Thyroid gland (tissue), 4 donors: Measurements from ENCODE around the gene AKR1C3. TPM values are rescaled to one million over a fixed set of nuclear protein-coding genes. Genes with fewer than 3 reads are reported as not detected.
"Not testable (repeated sequence)": the region's sequence is repeated elsewhere in the genome, so short reads cannot be mapped to it uniquely, and the experiment has no call there.

Experiments
- DNase-seq, 2 donors: peaks; one replicate each; pipeline ENCODE4 v3.0.0-alpha.2; 2019
- H3K27ac ChIP-seq, 3 donors: fragments of 200-600 bp; sonication (generic); 1 replicate in 2 of 3; 2 replicates in 1 of 3; pipeline ENCODE4 v1.5.1; 2016 to 2019; ENCODE audit warnings: mild to moderate bottlenecking in 1 of 3, moderate library complexity in 1 of 3
- H3K27me3 ChIP-seq: fragments of 200-600 bp; sonication (generic); one replicate; pipeline ENCODE4 v1.5.1; 2019
- H3K36me3 ChIP-seq, 2 donors: fragments of 200-600 bp; sonication (generic); one replicate each; pipeline ENCODE4 v1.5.1; 2016 to 2019
- H3K4me1 ChIP-seq, 2 donors: fragments of 200-600 bp; sonication (generic); one replicate each; pipeline ENCODE4 v1.5.1; 2017 to 2019
- H3K4me3 ChIP-seq, 3 donors: fragments of 200-600 bp; sonication (generic); replicated peaks in 1 of 3; 1 replicate in 2 of 3; 2 replicates in 1 of 3; pipeline ENCODE4 v1.5.1; 2016; ENCODE audit warnings: mild to moderate bottlenecking in 1 of 3
- H3K9me3 ChIP-seq: fragments of 200-600 bp; sonication (generic); one replicate; pipeline ENCODE4 v1.5.1; 2017
- CTCF ChIP-seq, 6 experiments: fragments of 200-600 bp in 3 of 6; fragments of 450-650 bp in 3 of 6; sonication (generic) in 3 of 6; IDR thresholded peaks; one replicate each; pipeline ENCODE4 v1.5.1; 2016 to 2019; ENCODE audit warnings: antibody characterized with exemption in 6 of 6, mild to moderate bottlenecking in 2 of 6, inconsistent platforms in 1 of 6, moderate library complexity in 1 of 6
- POLR2A ChIP-seq, 2 donors: fragments of 450-650 bp; IDR thresholded peaks; one replicate each; pipeline ENCODE4 v1.6.1; 2017; ENCODE audit warnings: antibody characterized with exemption in 2 of 2, mild to moderate bottlenecking in 2 of 2, moderate library complexity in 1 of 2
- WGBS, 2 donors: methylation state at CpG; one replicate each; pipeline ENCODE4 v1.1.5; 2017; 5-methylcytosine and 5-hydroxymethylcytosine counted together
- intact Hi-C: fragments of 100-400 bp; cut with DNase I; formaldehyde crosslinking; loops from one replicate; pipeline ENCODE4 v1.15.1; 2023
- total RNA-seq, 4 donors: library from RNA; depleted of rRNA; stranded (reverse); fragments of >200 nt; gene quantifications; one replicate each; pipeline ENCODE4 v1.2.3, GENCODE V29; 2016

AKR1C3 gene
- total RNA-seq, 4 donors from 2014 or later: 42.7 to 73.6 (median 67.4) TPM

- intact Hi-C loops: no loop called here
- WGBS, 2 donors: 83 to 84% methylated on average over 2 of the region's 2 CpGs
- Histone ChIP-seq H3K9me3 (no peaks in the 10 kb centered on the region), H3K4me1 (no peaks in the 10 kb centered on the region), H3K4me3 (no peak overlapping the region), H3K36me3 (no peaks in the 10 kb centered on the region), H3K27ac (no peak overlapping the region), H3K27me3 (no peaks in the 10 kb centered on the region)
- no peak for DNase-seq
- TF ChIP-seq CTCF (IDR thresholded peaks at IDR 0.05) (no peak), POLR2A (IDR thresholded peaks at IDR 0.05) (no peak)
These were observed 41.4 kb downstream of the AKR1C3 start for GRCh38 chr10:5135581-5135980.

- no peaks in the 10 kb centered on the region for H3K27me3 ChIP-seq
- TF ChIP-seq POLR2A (IDR thresholded peaks at IDR 0.05) (no peak), CTCF (IDR thresholded peaks at IDR 0.05) (no peak)
- H3K36me3 ChIP-seq: no peaks in the 10 kb centered on the region
- WGBS, 2 donors: 90 to 92% methylated on average over 1 of the region's 1 CpG
- no peaks in the 10 kb centered on the region for H3K9me3 ChIP-seq
- no peak overlapping the region for H3K4me3 ChIP-seq
- no peaks in the 10 kb centered on the region for H3K4me1 ChIP-seq
- no peak overlapping the region for H3K27ac ChIP-seq
- intact Hi-C loops: no loop called here
- DNase-seq: no peak
These were observed 42.4 kb downstream of the AKR1C3 start for GRCh38 chr10:5136468-5137087.

GRCh38 chr10:5137699-5138098 lies 43.5 kb downstream of the AKR1C3 start:
- intact Hi-C loops: not testable (repeated sequence)

GRCh38 chr10:5142199-5142598 lies 48.0 kb downstream of the AKR1C3 start:
- TF ChIP-seq CTCF (IDR thresholded peaks at IDR 0.05): no peak
- no peak for TF ChIP-seq POLR2A (IDR thresholded peaks at IDR 0.05)
- Histone ChIP-seq H3K4me1 (no peaks in the 10 kb centered on the region), H3K27me3 (no peaks in the 10 kb centered on the region), H3K36me3 (no peaks in the 10 kb centered on the region), H3K4me3 (no peak overlapping the region), H3K27ac (no peak overlapping the region), H3K9me3 (no peaks in the 10 kb centered on the region)
- intact Hi-C loops: no loop called here
- no peak for DNase-seq
- 68 to 74% methylated on average over 4 of the region's 4 CpGs for WGBS, 2 donors

More at GRCh38 chr10:5137699-5138098, 43.5 kb downstream of the AKR1C3 start:
- not testable (repeated sequence) for H3K9me3 ChIP-seq, H3K4me3 ChIP-seq, H3K36me3 ChIP-seq, H3K27ac ChIP-seq, DNase-seq, H3K27me3 ChIP-seq, H3K4me1 ChIP-seq
- 40 to 57% methylated on average over 4 of the region's 4 CpGs for WGBS, 2 donors

GRCh38 chr10:5143137-5143536 lies 48.9 kb downstream of the AKR1C3 start:
- TF ChIP-seq CTCF (IDR thresholded peaks at IDR 0.05) (no peak), POLR2A (IDR thresholded peaks at IDR 0.05) (no peak)
- DNase-seq: no peak
- 76 to 85% methylated on average over 5 of the region's 5 CpGs for WGBS, 2 donors
- Histone ChIP-seq H3K36me3 (no peaks in the 10 kb centered on the region), H3K27ac (no peak overlapping the region), H3K27me3 (no peaks in the 10 kb centered on the region), H3K4me1 (no peaks in the 10 kb centered on the region), H3K4me3 (no peak overlapping the region), H3K9me3 (no peaks in the 10 kb centered on the region)
- intact Hi-C loops: no loop called here

GRCh38 chr10:5146920-5147254 lies 52.7 kb downstream of the AKR1C3 start:
- H3K27me3 ChIP-seq: no peaks in the 10 kb centered on the region
- intact Hi-C loops: no loop called here

More at GRCh38 chr10:5146920-5147254, 52.7 kb downstream of the AKR1C3 start:
- Histone ChIP-seq H3K9me3 (no peaks in the 10 kb centered on the region), H3K4me1 (no peaks in the 10 kb centered on the region), H3K4me3 (no peak overlapping the region), H3K27ac (no peak overlapping the region), H3K36me3 (no peaks in the 10 kb centered on the region)
- DNase-seq: no peak
- TF ChIP-seq POLR2A (IDR thresholded peaks at IDR 0.05): no peak
- no peak for TF ChIP-seq CTCF (IDR thresholded peaks at IDR 0.05)
- 88 to 89% methylated on average over 5 of the region's 5 CpGs for WGBS, 2 donors
